Mucosa of gallbladder (tissue), 1 donor: Measurements from ENCODE around the gene RBM44. TPM values are rescaled to one million over a fixed set of nuclear protein-coding genes. Genes with fewer than 3 reads are reported as not detected.
"Not testable (repeated sequence)": the region's sequence is repeated elsewhere in the genome, so short reads cannot be mapped to it uniquely, and the experiment has no call there.

ENCODE experiments used
- DNase-seq: peaks from one replicate; pipeline ENCODE4 v3.0.0-alpha.2; 2020; ENCODE audit warnings: low spot score
- total RNA-seq: library from RNA; stranded (reverse); gene quantifications from one replicate; pipeline ENCODE4 v1.2.1, GENCODE V29; 2021
- donor health status: DM: no; HTN: no; CAD: no.

The RBM44 gene, protein sequence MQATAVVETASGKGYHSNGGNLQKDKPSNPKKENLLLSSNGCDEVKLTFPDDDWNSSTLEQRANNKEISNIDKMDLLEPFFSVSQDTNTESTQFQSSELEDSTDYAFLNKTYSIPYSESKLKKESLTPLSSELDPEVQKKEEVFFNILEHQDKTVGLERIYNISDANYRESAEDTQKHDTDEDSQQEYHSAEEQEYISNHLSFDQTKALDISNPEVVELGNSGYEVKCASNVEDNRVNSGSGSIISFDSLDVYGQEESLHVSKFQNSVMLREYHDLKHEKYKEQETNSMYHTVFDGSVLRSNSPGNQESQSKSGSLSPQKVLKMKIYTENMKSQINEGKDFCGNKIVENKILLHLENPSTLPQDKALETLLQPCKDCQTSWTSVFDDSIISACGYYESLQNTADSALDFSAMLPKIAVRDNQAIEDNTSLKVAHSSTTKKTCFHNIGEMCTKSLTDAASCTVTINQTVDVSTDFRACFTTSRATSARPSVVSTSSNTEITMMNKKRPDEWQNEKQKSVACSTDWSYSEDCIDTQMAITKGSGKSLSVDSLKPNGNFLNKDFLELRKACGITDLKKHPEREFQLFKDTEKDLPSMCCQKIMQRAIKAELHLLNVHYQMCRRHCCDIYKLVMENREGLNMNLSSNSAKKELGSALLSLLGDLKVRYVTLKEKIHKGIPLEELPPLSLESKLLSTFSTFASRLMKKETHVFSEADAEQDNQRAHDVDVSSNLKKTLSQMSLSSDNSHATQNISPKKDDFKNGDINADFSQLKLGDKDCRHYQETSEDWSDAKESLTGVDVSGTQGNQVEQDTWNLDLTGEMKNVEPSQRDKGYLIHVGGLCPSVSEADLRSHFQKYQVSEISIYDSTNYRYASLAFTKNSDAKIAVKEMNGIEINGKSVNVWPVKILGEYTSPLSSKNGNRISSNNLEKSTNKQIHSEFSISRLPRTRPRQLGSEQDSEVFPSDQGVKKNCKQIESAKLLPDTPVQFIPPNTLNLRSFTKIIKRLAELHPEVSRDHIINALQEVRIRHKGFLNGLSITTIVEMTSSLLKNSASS
- 0.55 TPM for total RNA-seq

DNA sequence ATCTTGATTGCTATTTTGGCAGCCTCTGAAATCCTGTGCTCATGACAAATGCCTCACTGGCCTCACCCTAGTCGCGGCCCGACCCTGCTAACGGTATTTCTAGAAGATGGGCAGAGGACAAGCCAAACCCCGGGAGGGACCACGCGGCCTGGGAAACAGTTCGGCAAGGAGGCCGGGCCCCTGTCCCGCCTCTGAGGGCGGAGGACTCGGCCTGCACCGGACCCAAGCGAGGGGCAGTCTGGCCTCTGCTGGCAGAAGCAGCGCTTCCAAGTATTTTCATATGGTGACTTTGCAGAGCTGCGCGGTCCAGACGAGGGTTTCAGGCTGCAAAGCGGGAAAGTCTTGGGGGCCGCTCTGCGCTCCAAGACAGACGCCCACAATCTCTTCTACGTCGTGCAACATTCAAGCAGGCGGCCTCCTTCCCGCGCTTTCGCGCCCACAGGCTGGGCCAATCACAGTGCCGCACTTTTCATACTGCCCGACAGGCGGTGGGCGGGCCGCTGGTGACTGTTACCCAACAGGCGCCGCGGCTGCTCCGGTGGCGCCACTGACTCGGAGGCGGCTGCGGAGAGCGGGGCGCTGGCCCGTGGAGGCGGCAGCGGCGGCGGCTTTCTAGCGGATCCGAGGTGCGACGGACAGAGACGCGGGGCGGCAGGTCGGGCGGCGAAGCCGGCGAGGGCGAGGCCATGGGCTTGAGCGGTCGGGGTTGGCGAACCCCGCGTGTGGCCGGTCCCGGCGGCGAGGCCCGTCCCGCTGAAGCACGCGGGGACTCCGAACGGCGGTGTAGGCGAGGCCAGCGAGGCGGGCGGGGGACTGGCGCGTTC, at the start of gene RBM44:
TSS of gene RBM44 (plus strand) at position 544 of the 824 bp plus-strand sequence. CDS start 14,831 bp downstream, outside the sequence.
- DNase-seq = no peak

DNA sequence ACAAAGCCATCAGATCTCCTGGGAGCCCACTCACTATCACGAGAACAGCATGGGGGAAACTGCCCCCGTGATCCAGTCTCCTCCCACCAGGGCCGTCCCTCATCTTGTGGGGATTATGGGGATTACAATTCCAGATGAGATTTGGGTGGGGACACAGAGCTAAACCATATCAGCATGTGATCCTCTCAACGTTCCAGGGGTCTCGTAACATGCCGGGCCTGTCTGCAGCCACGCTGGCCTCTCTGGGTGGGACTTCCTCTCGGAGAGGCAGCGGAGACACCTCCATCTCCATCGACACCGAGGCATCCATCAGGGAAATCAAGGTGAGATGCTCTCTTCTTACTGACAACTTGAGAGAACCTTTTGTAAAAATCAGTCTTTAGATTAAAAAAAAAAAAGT, 49.6 kb upstream of the RBM44 start:
- DNase-seq = no peak

- no peak for DNase-seq
These were observed 48.6 kb upstream of the RBM44 start for GRCh38 chr2:237749961-237750360.

DNA sequence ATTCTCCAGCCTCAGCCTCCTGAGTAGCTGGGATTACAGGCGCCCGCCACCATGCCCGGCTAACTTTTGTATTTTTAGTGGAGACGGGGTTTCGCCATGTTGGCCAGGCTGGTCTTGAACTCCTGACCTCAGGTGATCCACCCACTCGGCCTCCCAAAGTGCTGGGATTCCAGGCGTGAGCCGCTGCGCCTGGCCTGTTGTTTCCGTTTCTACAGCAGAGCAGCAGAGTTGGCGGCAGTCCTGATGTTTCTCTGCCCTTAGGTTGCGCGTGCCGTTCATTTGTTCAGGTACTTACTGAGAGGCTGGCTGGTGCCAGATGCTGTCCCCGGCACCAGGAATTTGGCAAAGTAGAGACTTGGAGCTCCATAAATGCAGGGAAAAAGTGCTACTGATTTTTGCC, 48.1 kb upstream of the RBM44 start:
- DNase-seq = not testable (repeated sequence)

DNA sequence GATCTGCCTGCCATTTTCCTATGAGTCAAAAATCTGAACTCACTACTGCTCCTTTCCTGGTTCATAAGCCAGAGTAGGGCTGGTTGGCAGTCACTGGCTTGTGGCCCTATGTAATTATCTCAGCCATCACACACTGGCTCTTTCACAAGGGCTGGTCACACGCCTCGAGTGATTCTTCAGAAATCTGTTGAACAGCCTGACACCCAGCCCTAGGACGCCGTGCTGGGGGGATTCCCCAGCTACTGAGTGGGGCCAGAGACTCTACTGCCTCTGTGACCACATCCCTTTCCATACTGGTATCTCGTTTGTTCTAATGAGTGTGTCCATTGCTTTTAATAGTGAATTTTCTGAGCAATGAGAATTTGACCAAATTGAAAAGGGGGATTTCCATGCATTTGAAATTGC, 45.8 kb upstream of the RBM44 start:
- no peak for DNase-seq

GRCh38 chr2:237754182-237754581, 44.4 kb upstream of the RBM44 start:
- no peak for DNase-seq

DNA sequence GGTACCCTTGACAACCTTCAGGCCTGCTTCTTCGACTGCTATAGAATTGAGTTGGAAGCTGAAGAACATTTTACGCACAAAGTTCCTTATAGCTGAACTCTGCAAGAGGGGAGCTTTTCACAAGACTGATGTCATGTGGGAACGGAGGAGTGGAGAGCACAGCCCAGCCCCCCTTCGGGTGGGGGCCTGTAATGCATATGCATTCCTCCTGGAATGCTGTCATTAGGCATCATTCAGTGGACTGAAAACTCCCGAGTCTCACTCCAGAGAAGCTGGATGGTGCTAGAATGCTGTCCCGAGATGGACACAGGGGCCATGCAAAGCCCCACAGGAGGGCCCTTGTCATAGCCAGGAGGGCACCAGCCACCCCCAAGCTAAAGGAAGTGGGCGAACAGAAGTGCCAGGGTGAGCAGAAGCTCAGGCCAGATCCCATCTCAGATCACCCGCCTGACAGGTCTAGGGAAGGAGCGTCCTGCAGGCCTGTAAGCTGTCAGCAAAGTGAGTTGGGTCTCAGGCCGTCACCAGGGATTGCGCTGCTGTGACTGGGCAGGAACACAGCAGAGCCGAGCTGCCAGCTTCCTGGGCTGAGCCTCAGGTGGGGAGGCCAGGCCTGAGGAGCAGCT, 43.8 kb upstream of the RBM44 start:
- DNase-seq = no peak

GRCh38 chr2:237757616-237758015, 41.0 kb upstream of the RBM44 start:
- DNase-seq = no peak

GRCh38 chr2:237758185-237758584, 40.4 kb upstream of the RBM44 start:
- no peak for DNase-seq

DNA sequence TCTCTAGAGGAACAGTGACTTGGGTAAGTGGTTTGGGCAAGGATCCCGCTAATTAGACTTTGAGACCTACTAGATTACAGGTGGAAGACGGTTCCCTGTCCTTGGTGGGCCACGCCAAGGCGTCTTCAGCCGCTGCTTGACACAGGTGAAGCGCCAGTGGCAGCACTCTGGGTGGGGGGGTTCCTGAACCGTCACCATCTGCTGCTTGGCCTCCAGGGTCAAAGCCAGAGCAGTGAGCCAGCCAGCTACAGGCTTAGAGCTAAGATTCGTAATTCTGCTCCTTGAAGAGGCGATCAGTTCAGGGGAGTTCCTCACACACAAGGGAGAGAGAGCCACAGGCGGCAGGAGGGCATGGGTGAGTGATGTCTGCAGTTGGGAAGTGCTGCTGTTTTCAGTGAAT, 39.4 kb upstream of the RBM44 start:
- no peak for DNase-seq

- no peak for DNase-seq
These were observed 37.8 kb upstream of the RBM44 start for GRCh38 chr2:237760506-237761502.

GRCh38 chr2:237762291-237763182, 36.0 kb upstream of the RBM44 start:
- DNase-seq = not testable (repeated sequence)

DNA sequence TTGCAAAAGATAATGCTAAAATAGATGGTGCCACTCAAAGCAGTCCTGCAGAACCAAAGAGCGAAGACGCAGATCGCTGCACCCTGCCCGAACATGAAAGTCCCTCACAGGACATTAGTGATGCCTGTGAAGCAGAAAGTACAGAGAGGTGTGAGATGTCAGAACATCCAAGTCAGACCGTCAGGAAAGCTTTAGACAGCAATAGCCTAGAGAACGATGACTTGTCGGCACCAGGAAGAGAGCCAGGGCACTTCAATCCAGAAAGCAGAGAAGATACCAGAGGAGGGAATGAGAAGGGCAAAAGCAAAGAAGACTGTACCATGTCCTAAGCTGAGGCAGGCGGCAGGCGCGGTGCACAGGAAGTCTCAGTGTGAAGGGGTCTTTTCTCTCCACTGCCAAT, 34.8 kb upstream of the RBM44 start:
- no peak for DNase-seq

DNA sequence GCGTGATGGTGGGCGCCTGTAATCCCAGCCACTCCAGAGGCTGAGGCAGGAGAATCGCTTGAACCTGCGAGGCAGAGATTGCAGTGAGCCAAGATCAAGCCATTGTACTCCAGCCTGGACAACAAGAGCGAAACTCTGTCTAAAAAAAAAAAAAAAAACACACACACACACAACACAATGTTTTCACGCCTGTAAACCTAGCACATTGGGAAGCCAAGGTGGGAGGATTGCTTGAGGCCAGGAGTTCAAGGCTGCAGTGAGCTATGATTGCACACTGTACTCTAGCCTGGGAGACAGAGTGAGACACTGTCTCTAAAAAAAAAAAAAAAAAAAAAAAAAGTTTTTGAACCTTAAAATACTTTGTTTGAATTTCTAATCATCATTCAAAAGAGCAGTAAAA, 33.5 kb upstream of the RBM44 start:
- DNase-seq = not testable (repeated sequence)

- DNase-seq = no peak
These were observed 32.7 kb upstream of the RBM44 start for GRCh38 chr2:237765875-237766274.

DNA sequence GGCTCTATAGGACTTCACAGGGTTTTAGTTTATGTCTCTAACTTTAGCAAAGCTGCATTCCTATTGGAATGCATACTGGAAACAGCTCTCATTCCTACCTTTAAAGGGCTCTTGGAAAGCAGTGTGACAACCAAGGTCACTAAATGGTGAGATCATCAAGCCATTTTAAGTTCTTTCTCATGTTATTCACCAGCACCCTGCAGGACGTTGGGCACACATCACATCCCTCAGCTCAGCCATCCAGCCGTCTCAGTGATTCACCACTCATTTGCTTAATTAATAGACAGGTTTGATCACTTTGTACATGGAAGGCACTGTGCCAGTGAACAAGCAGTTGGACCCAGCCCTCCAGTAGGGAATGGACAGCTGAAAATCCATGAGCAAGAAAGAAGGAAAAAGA, 32.2 kb upstream of the RBM44 start:
- no peak for DNase-seq

GRCh38 chr2:237772513-237772912, 26.1 kb upstream of the RBM44 start:
- DNase-seq = no peak

GRCh38 chr2:237773826-237774225, 24.8 kb upstream of the RBM44 start:
- DNase-seq = no peak
